NCI-H524 (cell line): ENCODE results near the gene PRAMEF17.
"Not testable (repeated sequence)": the region's sequence is repeated elsewhere in the genome, so short reads cannot be mapped to it uniquely, and the experiment has no call there.

ENCODE experiments used
- DNase-seq, 2 experiments: peaks; one replicate each; lab custom pipeline; 2025; lab: John Stamatoyannopoulos, UW

Gene PRAMEF17, protein sequence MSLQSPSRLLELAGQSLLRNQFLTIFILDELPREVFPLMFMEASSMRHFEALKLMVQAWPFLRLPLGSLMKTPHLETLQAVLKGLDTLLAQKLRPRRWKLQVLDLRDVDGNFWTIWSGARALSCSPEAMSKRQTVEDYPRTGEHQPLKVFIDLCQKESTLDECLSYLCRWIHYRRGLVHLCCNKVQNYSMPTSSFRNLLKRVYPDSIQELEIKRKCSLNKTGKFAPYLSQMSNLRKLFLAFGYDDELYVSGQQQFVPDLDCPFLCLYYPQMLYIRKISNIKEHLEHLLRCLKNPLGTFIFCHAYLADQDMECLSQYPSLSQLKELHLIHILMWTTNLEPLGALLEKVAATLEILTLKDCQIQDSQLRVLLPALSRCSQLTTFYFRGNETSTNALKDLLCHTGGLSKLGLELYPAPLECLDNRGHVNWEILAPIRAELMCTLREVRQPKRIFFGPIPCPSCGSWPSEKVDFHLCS

DNA sequence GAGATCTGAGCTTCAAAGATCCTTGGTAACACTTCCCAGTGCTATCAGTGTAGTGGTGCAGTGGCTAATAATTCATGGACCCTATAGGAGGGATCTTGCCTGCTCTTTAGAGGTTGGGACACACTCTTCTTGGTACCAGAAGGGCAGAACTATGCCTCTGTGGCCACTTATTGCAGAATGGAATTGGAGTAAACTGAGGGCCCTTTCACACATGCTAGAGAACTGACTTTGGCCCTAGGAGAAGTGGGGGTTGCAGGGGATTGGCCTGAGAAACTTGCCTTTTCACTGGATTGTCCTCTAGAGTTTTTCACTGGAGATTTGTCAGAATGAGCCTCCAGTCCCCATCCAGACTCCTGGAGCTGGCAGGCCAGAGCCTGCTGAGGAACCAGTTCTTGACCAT is at the start of gene PRAMEF17:
TSS of gene PRAMEF17 (plus strand) at position 301 of the 400 bp plus-strand sequence. CDS start at position 327, 26 bp downstream.
- DNase-seq = not testable (repeated sequence)

DNA sequence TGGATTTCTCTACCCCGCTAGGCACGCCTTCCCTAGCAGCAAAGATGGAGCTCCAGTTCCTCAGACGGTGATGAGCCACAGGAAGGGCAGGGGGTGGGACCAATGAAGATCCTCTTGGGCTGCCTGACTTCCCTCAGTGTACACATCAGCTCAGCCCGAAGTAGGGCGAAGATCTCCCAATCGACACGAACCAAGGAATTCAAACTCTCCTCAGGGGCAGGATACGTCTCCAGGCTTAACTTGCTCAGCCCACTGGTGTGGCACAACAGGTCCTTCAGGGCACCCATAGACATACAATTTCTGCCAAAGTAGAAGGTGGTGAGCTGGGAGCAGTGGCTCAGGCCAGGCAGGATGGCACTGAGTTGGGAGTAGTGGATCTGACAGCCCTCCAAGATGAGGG is 46.9 kb upstream of the PRAMEF17 start:
- DNase-seq = not testable (repeated sequence)

DNA sequence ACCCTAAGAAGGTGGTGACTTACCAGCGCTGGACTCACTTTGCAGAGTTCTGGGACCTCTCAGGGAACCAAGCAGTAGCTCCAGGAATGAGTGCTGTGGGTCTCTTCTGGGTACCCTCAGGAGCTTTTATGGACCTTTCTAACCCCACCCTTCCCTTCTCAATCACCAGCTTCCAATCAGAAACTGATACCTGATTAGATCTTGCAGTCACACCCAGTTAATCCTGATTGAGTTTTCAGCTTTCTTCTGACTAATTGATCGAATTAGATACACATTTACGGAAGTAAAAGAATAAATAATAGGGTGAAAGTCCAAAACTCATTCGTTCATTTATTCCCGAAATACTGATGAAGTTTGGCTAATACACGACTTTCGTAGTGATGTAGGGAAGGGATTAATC is 42.4 kb upstream of the PRAMEF17 start, which contains the start of gene PRAMEF14:
TSS of gene PRAMEF14 (minus strand) at position 101 of the 400 bp plus-strand sequence. CDS start 1,820 bp downstream, outside the sequence.
- DNase-seq = not testable (repeated sequence)

DNA sequence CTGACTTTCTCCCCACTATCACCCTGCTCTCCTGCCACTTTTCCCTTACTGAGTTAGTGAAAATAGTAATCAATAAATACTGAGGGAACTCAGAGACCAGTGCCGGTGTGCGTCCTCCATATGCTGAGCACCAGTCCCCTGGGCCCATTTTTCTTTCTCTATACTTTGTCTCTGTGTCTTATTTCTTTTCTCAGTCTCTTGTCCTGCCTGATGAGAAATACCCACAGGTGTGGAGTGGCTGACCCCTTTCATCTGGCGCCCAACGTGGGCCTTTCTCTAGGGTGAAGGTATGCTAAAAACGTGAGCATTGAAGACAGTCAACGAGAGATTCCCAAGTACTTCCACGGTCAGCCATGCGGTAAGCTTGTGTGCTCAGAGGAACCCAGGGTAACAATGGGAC is 36.0 kb upstream of the PRAMEF17 start:
- not testable (repeated sequence) for DNase-seq

DNA sequence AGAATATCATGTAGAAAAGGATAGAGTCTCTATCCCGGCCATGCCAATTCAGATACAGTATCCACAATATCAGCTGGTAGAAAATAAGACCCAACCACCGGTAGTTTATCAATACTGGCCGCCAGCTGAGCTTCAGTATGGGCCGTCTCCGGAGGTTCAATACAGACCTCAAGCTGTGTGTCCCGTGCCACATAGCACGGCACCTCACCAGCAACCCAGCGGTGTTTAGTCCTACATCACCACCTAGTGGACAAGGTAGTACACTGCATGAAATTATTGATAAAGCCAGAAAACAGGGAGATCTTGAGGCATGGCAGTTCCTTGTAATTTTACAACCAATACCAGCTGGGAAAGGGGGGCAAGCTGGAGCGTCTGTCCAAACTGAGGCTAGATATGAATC is 35.0 kb upstream of the PRAMEF17 start:
- DNase-seq = not testable (repeated sequence)

DNA sequence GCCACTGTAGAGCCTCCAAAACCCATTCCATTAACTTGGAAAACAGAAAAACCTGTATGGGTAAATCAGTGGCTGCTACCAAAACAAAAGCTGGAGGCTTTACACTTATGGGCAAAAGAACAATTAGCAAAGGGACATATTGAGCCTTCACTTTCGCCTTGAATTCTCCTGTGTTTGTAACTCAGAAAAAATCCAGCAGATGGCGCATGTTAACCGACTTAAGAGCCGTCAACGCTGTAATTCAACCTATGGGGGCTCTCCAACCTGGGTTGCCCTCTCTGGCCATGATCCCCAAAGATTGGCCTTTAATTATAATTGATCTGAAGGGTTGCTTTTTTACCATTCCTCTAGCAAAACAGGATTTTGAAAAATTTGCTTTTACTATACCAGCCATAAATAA is 32.7 kb upstream of the PRAMEF17 start:
- DNase-seq = peak; percentile 17 to 61

DNA sequence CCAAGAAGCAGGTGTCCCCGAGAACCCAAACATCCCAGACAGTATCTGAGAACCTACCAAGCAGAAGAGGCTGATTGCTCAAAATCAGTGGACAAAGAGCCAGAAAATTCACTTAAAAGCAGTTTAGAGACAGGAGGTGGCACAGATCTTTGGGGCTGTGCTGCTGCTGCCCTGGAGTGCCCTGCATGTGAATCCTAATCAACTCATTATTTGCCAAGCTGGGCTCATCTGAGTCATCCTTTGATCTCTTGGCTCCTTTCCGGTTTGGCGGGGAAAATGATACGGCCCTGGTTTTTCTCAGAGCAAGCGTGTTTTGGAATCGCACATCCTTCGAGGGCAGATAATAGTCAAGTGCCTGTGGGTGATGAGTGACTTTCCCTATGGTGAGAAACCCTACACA is 27.1 kb upstream of the PRAMEF17 start:
- DNase-seq = not testable (repeated sequence)

DNA sequence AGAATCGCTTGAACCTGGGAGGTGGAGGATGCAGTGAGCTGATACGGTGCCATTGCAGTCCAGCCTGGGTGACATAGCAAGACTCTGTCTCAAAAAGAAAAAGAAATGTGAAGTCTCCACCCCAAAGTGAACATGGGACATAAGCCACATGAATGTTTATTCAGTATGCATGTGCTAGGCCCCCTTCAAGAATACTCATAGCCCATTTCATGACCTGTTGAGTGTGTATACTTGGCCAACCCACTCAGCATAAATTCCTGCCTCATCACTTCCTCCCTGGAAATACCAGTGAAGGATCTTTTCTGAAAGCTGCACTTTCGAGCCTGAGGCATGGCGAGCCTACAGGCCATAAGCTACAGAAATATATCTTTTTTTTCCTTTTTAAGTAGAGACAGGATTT is 24.5 kb upstream of the PRAMEF17 start:
- not testable (repeated sequence) for DNase-seq

DNA sequence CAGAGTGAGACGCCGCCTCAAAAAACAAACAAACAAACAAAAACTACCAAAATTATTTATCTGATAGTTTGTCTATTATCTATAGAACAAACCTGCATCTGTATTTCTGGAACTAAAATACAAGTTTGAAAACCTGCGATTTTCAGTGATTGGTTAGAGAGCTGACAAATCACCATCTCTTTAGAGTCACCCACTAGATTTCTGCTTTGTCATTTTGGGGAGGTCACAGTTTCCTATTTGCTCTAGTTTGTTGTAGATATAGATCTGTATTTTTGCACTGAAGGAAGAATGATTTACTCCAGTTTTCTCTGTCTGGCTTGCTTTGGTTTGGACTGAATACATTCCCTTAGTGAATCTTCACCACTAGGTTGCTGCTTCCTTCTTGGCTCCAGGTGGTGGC is 22.9 kb upstream of the PRAMEF17 start:
- DNase-seq = not testable (repeated sequence)

DNA sequence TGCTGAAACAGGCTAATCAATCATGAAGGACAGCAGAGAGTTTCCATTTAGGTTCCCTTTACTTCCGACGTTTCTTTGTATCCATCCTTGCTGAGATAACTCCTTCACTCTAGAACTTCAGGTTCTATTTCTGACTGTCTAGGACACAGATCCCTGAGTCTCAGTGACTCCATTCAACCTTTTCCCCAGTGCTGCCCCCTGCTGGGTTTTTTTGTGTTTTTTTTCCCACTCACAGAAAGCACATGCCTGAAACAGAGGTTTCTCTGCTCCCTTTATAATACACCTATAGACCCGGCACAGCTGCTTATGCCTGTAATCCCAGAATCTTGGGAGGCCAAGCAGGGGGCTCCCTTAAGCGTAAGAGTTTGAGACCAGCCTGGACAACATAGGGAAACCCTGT is 20.9 kb upstream of the PRAMEF17 start:
- peak in 1 of 2 experiments; percentile 19 for DNase-seq

DNA sequence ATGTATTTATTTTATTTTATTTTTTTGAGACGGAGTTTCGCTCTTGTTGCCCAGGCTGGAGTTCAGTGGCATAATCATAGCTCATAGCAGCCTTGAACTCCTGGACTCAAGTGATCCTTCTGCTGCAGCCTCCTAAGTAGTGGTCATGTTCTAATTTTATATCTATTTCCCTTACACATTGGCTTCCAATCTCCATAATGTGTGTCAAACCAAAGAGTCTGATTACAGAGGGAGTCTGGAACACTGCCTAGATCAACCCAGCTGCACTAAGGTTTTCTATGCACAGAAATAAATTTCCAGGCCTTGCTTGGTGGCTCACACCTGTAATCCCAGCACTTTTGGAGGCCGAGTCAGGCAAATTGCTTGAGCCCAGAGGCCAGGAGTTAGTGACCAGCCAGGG is 10.4 kb upstream of the PRAMEF17 start:
- DNase-seq = not testable (repeated sequence)

DNA sequence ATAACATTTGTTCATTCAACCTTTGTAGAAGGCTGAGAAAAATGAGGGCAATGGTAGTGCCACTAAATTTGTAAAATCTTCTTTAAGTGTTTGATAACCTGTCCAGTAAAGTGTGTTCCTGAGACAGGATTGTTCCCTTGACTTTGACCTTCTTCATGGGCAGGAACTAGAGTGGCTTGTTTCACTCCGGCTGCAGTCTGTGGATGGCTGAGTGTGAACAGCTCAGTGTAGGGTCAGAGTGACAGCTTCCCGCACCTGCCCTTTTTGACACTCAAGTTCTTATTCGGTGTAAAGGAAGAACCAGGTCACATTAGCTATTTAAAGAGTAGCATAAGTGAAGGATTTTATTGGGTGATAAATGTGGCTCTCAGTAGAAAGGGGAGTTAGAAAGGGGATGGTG is 9.1 kb upstream of the PRAMEF17 start:
- not testable (repeated sequence) for DNase-seq

DNA sequence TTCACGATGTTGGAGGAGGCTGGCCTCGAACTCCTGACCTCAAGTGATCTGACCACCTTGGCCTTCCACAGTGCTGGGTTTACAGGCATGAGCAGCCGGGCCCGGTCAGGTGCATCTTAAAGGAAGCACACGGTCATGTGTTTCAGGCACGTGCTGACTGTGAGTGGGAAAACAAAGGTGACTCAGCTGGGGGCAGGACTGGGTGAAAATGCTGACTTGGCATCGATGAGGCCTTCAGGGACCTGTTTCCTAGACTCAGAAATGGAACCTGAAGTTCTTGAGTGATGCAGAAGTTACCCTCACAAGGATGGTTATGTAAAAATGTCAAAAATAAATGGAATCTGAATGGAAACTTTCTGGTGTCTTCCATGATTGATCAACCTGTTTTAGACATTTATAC is 3.6 kb downstream of the PRAMEF17 start:
- not testable (repeated sequence) for DNase-seq

DNA sequence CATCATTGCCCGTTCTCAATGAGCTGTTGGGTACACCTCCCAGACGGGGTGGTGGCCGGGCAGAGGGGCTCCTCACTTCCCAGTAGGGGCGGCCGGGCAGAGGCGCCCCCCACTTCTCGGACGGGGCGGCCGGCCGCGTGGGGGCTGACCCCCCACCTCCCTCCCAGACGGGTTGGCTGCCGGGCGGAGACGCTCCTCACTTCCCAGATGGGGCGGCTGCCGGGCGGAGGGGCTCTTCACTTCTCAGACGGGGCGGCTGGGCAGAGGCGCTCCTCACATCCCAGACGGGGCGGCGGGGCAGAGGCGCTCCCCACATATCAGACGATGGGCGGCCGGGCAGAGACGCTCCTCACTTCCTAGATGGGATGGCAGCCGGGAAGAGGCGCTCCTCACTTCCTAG is 5.3 kb downstream of the PRAMEF17 start:
- not testable (repeated sequence) for DNase-seq

DNA sequence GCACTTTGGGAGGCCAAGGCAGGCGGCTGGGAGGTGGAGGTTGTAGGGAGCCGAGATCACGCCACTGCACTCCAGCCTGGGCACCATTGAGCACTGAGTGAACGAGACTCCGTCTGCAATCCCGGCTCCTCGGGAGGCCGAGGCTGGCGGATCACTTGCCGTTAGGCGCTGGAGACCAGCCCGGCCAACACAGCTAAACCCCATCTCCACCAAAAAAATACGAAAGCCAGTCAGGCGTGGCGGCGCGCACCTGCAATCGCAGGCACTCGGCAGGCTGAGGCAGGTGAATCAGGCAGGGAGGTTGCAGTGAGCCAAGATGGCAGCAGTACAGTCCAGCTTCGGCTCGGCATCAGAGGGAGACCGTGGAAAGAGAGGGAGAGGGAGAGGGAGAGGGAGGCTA is 5.9 kb downstream of the PRAMEF17 start:
- DNase-seq = not testable (repeated sequence)

DNA sequence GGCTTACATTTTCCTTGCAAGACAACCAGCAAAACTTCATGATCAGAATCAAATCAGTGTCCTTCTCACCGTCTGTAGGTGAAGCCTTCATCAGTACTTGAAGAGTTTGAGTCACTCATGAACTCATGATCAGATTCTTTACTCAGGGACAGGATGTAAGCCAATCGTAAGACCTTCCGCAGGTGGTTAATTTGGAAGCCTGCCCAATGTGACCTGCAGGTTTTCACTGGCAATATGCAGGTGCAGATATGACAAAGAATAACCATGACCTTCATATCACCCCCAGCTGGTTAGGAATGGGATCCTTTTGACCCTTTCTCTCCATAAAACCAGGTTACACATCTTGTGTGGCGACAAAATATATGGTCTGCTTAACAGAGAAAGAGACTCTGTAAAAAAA is 18.4 kb downstream of the PRAMEF17 start:
- DNase-seq = no peak

DNA sequence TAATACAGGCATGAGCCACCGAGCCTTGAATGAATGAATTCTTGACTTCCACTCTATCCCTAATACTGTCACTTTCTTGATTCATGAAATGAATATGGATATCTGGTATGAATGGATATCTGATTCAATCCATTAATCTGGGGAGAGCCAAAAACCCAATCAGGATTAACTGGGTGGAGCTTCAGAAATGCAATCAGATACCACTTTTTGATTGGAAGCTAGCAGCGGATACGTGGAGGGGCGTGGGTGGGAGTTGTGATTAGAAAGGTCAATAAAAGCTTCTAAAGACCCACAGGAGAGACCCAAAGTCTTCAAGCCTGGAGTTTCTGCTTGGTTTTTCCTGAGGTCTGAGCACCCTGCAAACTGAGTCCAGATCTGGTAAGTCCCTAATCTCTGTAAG is 20.7 kb downstream of the PRAMEF17 start, which contains the start of gene PRAMEF20:
TSS of gene PRAMEF20 (plus strand) at position 301 of the 400 bp plus-strand sequence. CDS start 5,905 bp downstream, outside the sequence.
- not testable (repeated sequence) for DNase-seq

DNA sequence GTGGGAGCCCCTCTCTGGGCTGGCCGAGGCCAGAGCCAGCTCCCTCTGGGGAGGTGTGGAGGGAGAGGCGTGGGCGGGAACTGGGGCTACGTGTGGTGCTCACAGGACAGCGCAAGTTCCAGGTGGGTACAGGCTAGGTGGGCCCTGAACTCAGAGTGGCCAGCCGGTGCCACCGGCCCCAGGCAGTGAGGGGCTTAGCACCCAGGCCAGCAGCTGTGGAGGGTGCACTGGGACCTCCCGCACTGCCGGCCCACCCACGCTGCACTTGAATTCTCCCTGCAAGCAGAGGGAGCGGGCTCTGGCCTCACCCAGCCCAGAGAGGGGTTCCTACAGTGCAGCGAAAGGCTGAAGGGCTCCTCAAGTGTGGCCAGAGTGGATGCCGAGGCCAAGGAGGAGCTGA is 41.1 kb downstream of the PRAMEF17 start:
- DNase-seq = no peak

DNA sequence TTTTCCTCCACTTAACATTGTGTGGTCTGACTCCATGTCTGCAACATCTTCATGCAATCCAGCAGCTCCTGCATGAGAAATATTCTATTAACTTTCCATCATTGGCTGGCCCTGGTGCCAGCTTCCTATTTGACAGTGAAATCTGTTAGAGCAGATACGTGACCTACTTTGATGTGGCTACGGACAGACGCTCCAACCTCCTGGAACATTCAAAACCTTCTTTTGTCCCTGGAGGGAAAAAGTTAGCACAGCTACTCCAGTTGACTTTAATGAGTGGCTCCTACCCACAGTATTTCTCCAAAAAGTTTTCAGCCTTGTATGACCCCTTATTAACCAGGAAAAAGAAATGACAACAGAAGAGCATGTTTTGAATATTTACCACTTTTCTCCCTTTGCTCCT is 42.8 kb downstream of the PRAMEF17 start:
- no peak for DNase-seq

DNA sequence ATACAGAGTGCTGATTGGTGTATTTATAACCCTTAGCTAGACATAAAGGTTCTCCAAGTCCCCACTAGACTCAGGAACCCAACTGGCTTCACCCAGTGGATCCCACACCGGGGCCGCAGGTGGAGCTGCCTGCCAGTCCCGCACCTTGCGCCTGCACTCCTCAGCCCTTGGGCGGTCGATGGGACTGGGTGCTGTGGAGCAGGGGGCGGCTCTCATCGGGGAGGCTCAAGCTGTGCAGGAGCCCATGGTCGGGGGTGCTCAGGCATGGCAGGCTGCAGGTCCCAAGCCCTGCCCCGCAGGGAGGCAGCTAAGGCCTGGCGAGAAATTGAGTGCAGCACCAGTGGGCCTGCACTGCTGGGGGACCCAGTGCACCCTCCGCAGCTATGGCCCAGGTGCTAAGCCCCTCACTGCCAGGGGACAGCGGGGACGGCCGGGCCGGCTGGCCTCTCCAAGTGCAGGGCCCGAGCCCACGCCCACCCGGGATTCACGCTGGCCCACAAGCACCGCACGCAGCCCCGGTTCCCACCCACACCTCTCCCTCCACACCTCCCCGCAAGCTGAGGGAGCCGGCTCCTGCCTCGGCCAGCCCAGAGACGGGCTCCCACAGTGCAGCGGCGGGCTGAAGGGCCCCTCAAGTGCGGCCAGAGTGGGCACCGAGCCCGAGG is 44.4 kb downstream of the PRAMEF17 start:
- not testable (repeated sequence) for DNase-seq

DNA sequence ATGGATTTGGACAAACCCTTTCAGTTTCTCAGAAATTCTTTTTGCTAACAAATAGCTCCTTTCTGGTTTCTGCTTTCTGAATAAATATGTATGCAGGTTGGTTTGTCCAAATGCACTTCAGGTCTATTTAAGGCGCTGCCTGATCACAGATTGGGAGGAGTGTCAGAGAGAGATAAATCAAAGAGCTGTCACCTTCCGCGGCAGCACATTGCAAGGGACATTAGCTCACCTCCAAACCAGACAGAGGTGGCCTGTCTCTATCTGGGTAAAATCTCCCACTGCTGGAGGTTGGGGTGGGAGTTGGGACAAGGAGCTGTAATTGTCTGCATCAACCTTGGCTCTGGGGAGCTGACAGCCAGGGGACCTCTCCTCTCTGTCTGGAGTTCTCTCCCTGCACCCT is 46.0 kb downstream of the PRAMEF17 start:
- peak in 1 of 2 experiments; percentile 21 for DNase-seq

DNA sequence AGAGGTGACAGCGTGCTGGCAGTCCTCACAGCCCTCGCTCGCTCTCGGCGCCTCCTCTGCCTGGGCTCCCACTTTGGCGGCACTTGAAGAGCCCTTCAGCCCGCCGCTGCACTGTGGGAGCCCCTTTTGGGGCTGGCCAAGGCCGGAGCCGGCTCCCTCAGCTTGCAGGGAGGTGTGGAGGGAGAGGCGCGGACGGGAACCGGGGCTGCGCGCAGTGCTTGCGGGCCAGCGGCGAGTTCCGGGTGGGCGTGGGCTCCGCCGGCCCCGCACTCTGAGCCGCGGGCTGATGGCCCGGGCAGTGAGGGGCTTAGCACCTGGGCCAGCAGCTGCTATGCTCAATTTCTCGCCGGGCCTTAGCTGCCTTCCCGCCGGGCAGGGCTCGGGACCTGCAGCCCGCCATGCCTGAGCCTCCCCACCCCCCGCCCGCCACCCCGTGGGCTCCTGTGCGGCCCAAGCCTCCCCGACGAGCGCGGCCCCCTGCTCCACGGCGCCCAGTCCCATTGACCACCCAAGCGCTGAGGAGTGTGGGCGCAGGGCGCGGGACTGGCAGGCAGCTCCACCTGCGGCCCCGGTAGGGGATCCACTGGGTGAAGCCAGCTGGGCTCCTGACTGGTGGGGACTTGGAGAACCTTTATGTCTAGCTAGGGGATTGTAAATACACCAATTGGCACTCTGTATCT is 49.8 kb downstream of the PRAMEF17 start:
- DNase-seq = not testable (repeated sequence)
